Neuronal stem cell (in vitro differentiated cells): ENCODE data around the gene PPP1R3D.

Experiments
- DNase-seq: peaks from one replicate; pipeline ENCODE4 v3.0.0-alpha.2; 2013; ENCODE audit warnings: low spot score
- H2AFZ ChIP-seq: one replicate; pipeline ENCODE4 v1.6.1; 2013; ENCODE audit warnings: mild to moderate bottlenecking, low read length, inconsistent platforms
- H2AK5ac ChIP-seq: 2 replicates; pipeline ENCODE4 v1.6.1; 2013; ENCODE audit warnings: low read depth, mild to moderate bottlenecking, inconsistent platforms, low read length, moderate library complexity, mixed read lengths
- H2BK120ac ChIP-seq: 2 replicates; pipeline ENCODE4 v1.6.1; 2013; ENCODE audit warnings: low read depth, mild to moderate bottlenecking, inconsistent platforms, low read length, moderate library complexity, mixed read lengths
- H2BK12ac ChIP-seq: one replicate; pipeline ENCODE4 v1.6.1; 2013; ENCODE audit warnings: low read length, inconsistent platforms
- H2BK15ac ChIP-seq: 2 replicates; pipeline ENCODE4 v1.6.1; 2013; ENCODE audit warnings: mild to moderate bottlenecking, low read length, inconsistent platforms, mixed read lengths
- H2BK5ac ChIP-seq: one replicate; pipeline ENCODE4 v1.6.1; 2013; ENCODE audit warnings: inconsistent platforms, mild to moderate bottlenecking, low read length, moderate library complexity
- H3K14ac ChIP-seq: one replicate; pipeline ENCODE4 v1.6.1; 2013; ENCODE audit warnings: low read length, inconsistent platforms
- H3K18ac ChIP-seq: 2 replicates; pipeline ENCODE4 v1.6.1; 2013; ENCODE audit warnings: low read length, inconsistent platforms
- H3K23ac ChIP-seq: 2 replicates; pipeline ENCODE4 v1.6.1; 2013; ENCODE audit warnings: low read depth, mild to moderate bottlenecking, mixed read lengths, low read length, inconsistent platforms; ENCODE audit not compliant: poor library complexity
- H3K27ac ChIP-seq: replicated peaks from 3 replicates; pipeline ENCODE4 v1.5.1; 2013; ENCODE audit warnings: low read length, inconsistent platforms
- H3K27me3 ChIP-seq, 3 experiments: 2 replicates each; pipeline ENCODE4 v1.6.1; 2013; ENCODE audit warnings: low read length in 3 of 3, mild to moderate bottlenecking in 2 of 3, inconsistent platforms in 1 of 3, low read depth in 1 of 3, mixed read lengths in 1 of 3, moderate library complexity in 1 of 3; ENCODE audit not compliant: control insufficient read depth in 3 of 3, insufficient read depth in 3 of 3
- H3K36me3 ChIP-seq, 2 donors: replicated peaks in 1 of 2; 2 replicates each; pipeline ENCODE4 v1.6.1; 2013; ENCODE audit warnings: low read length in 2 of 2; ENCODE audit not compliant: control insufficient read depth in 2 of 2, insufficient read depth in 2 of 2
- H3K4ac ChIP-seq: 2 replicates; pipeline ENCODE4 v1.6.1; 2013; ENCODE audit warnings: inconsistent platforms, mild to moderate bottlenecking, low read length, moderate library complexity
- H3K4me1 ChIP-seq, 2 donors: 1 replicate in 1 of 2; 2 replicates in 1 of 2; pipeline ENCODE4 v1.6.1; 2013; ENCODE audit warnings: low read length in 2 of 2, low read depth in 1 of 2; ENCODE audit not compliant: control insufficient read depth in 2 of 2, insufficient read depth in 1 of 2
- H3K4me2 ChIP-seq: one replicate; pipeline ENCODE4 v1.6.1; 2013; ENCODE audit warnings: mild to moderate bottlenecking, low read length, inconsistent platforms; ENCODE audit not compliant: insufficient read depth, poor library complexity, severe bottlenecking
- H3K4me3 ChIP-seq, 2 donors: 2 replicates each; pipeline ENCODE4 v1.5.1; 2013; ENCODE audit warnings: low read length in 2 of 2, mild to moderate bottlenecking in 2 of 2, inconsistent platforms in 1 of 2, moderate library complexity in 1 of 2
- H3K79me1 ChIP-seq: one replicate; pipeline ENCODE4 v1.6.1; 2013; ENCODE audit warnings: low read depth, mild to moderate bottlenecking, inconsistent platforms, low read length, moderate library complexity
- H3K9ac ChIP-seq: one replicate; pipeline ENCODE4 v1.6.1; 2013; ENCODE audit warnings: mild to moderate bottlenecking, low read depth, low read length, inconsistent platforms; ENCODE audit not compliant: poor library complexity
- H3K9me3 ChIP-seq, 2 donors: replicated peaks in 1 of 2; 2 replicates each; pipeline versions ENCODE3 to v1.6.1; 2013; ENCODE audit warnings: low read length in 2 of 2, mild to moderate bottlenecking in 2 of 2, inconsistent platforms in 1 of 2, low read depth in 1 of 2, mixed read lengths in 1 of 2, moderate library complexity in 1 of 2; ENCODE audit not compliant: control insufficient read depth in 2 of 2, insufficient read depth in 1 of 2
- H4K8ac ChIP-seq: one replicate; pipeline ENCODE4 v1.6.1; 2013; ENCODE audit warnings: low read depth, mild to moderate bottlenecking, inconsistent platforms, low read length, moderate library complexity
- H4K91ac ChIP-seq: one replicate; pipeline ENCODE4 v1.6.1; 2013; ENCODE audit warnings: low read length, low read depth, mild to moderate bottlenecking, inconsistent platforms; ENCODE audit not compliant: poor library complexity
- WGBS, 2 donors: extraction: QIAGEN DNeasy Blood & Tissue Kit; methylation state at CpG; one replicate each; pipeline ENCODE4 v1.1.7; 2013; ENCODE audit warnings: missing lambda C conversion rate in 2 of 2, mixed read lengths in 1 of 2; ENCODE audit not compliant: insufficient read length in 2 of 2, insufficient replicate concordance in 1 of 2; ENCODE audit errors: extremely low coverage in 2 of 2; 5-methylcytosine and 5-hydroxymethylcytosine counted together

PPP1R3D gene

GRCh38 chr20:59962155-59962554, 22.1 kb upstream of the PPP1R3D start:
- Histone ChIP-seq H4K8ac (no peak overlapping the region), H2BK5ac (no peak overlapping the region), H3K4me3 (no peak overlapping the region), H3K23ac (no peak overlapping the region), H3K79me1 (no peaks in the 10 kb centered on the region), H4K91ac (no peak overlapping the region), H3K27ac (no peak overlapping the region), H2BK12ac (no peak overlapping the region), H3K4ac (no peak overlapping the region), H2BK15ac (no peak overlapping the region), H3K27me3 (no peaks in the 10 kb centered on the region), H3K9ac (no peak overlapping the region), H3K9me3 (no peaks in the 10 kb centered on the region), H3K36me3 (no peaks in the 10 kb centered on the region), H2BK120ac (no peak overlapping the region), H2AK5ac (no peak overlapping the region), H3K18ac (no peak overlapping the region), H3K14ac (no peak overlapping the region), H3K4me2 (no peak overlapping the region), H2AFZ (no peak overlapping the region), H3K4me1 (peaks cover 0 to 5% of the 10 kb centered on the region in 2 donors)
- no peak for DNase-seq
- no CpG with 5 or more reads among the region's 6 CpGs for WGBS, 2 donors

- no CpG with 5 or more reads among the region's 2 CpGs for WGBS, 2 donors
- Histone ChIP-seq H2BK12ac (no peak overlapping the region), H3K9me3 (no peaks in the 10 kb centered on the region), H3K4me2 (no peak overlapping the region), H3K4me3 (no peak overlapping the region), H3K18ac (no peak overlapping the region), H3K79me1 (no peaks in the 10 kb centered on the region), H3K27ac (no peak overlapping the region), H2BK5ac (no peak overlapping the region), H2BK15ac (no peak overlapping the region), H3K23ac (no peak overlapping the region), H3K14ac (no peak overlapping the region), H4K91ac (no peak overlapping the region), H2AFZ (no peak overlapping the region), H3K4ac (no peak overlapping the region), H2AK5ac (no peak overlapping the region), H3K36me3 (no peaks in the 10 kb centered on the region), H2BK120ac (no peak overlapping the region), H3K4me1 (peaks cover 0 to 5% of the 10 kb centered on the region in 2 donors), H3K27me3 (no peaks in the 10 kb centered on the region), H3K9ac (no peak overlapping the region), H4K8ac (no peak overlapping the region)
- no peak for DNase-seq
These were observed 21.3 kb upstream of the PPP1R3D start for GRCh38 chr20:59961423-59961822.

GRCh38 chr20:59958626-59959025, 18.5 kb upstream of the PPP1R3D start:
- Histone ChIP-seq H2BK5ac (no peak overlapping the region), H3K4me2 (no peak overlapping the region), H2BK15ac (no peak overlapping the region), H2AFZ (peak overlapping the region; percentile 64), H3K4me1 (peaks cover 0 to 5% of the 10 kb centered on the region in 2 donors), H3K4ac (no peak overlapping the region), H2BK120ac (no peak overlapping the region), H3K23ac (peak overlapping the region; percentile 5), H3K9me3 (no peaks in the 10 kb centered on the region), H4K91ac (no peak overlapping the region), H3K27me3 (no peaks in the 10 kb centered on the region), H2BK12ac (no peak overlapping the region), H3K27ac (no peak overlapping the region), H2AK5ac (no peak overlapping the region), H3K9ac (no peak overlapping the region), H3K14ac (no peak overlapping the region), H3K79me1 (no peaks in the 10 kb centered on the region), H3K18ac (peak overlapping the region; percentile 20), H3K4me3 (peak overlapping the region in 1 of 2 donors; percentile 38), H4K8ac (no peak overlapping the region), H3K36me3 (no peaks in the 10 kb centered on the region)
- no peak for DNase-seq
- no CpG with 5 or more reads among the region's 4 CpGs for WGBS, 2 donors

- peak within 1 kb of the TSS; percentile 64 for H2AFZ ChIP-seq
- no peak within 1 kb of the TSS for H3K27ac ChIP-seq
- H2BK120ac ChIP-seq = no peak within 1 kb of the TSS
- H2AK5ac ChIP-seq = no peak within 1 kb of the TSS
- no peak within 1 kb of the TSS for H4K91ac ChIP-seq
- H3K18ac ChIP-seq = peak within 1 kb of the TSS; percentile 20
- WGBS, 2 donors = no CpG with 5 or more reads among the region's 5 CpGs
- no peaks in the 10 kb centered on the region for H3K27me3 ChIP-seq
- no peak for DNase-seq
- no peak within 1 kb of the TSS for H3K4ac ChIP-seq
- no peaks in the 10 kb centered on the region for H3K9me3 ChIP-seq
- peak within 1 kb of the TSS; percentile 5 for H3K23ac ChIP-seq
- H4K8ac ChIP-seq = no peak within 1 kb of the TSS
- H3K4me1 ChIP-seq = peaks cover 0 to 5% of the 10 kb centered on the region in 2 donors
- H3K79me1 ChIP-seq = no peaks in the 10 kb centered on the region
- no peak within 1 kb of the TSS for H2BK12ac ChIP-seq
- no peak within 1 kb of the TSS for H3K4me2 ChIP-seq
- H3K4me3 ChIP-seq = peak within 1 kb of the TSS in 1 of 2 donors; percentile 38
- H3K9ac ChIP-seq = no peak within 1 kb of the TSS
- no peak within 1 kb of the TSS for H2BK15ac ChIP-seq
- no peak within 1 kb of the TSS for H2BK5ac ChIP-seq
- H3K36me3 ChIP-seq = no peaks in the 10 kb centered on the region
- H3K14ac ChIP-seq = no peak within 1 kb of the TSS
These were observed 18.0 kb upstream of the PPP1R3D start, which contains the start of gene CDH26 for GRCh38 chr20:59958123-59958522. Gene CDH26, plus strand, starts transcription at chr20:59958423. Its CDS starts 304 bp downstream, at chr20:59958727.
